Gastroesophageal sphincter (tissue), 3 donors: ENCODE data around the gene DNTTIP2.

Experiments
- CTCF ChIP-seq, 4 experiments: fragments of 200-600 bp in 2 of 4; fragments of 450-650 bp in 2 of 4; sonication (generic) in 1 of 4; IDR thresholded peaks; one replicate each; pipeline ENCODE4 v1.5.1; 2017 to 2019; ENCODE audit warnings: antibody characterized with exemption in 4 of 4, mild to moderate bottlenecking in 2 of 4, moderate library complexity in 2 of 4
- EP300 ChIP-seq: sonication (generic); formaldehyde crosslinking; IDR thresholded peaks from one replicate; pipeline ENCODE4 v1.6.1; 2017; ENCODE audit warnings: antibody characterized with exemption, mild to moderate bottlenecking
- POLR2A ChIP-seq, 2 donors: fragments of 450-650 bp; IDR thresholded peaks; one replicate each; pipeline ENCODE4 v1.6.1; 2017; ENCODE audit warnings: antibody characterized with exemption in 2 of 2, mild to moderate bottlenecking in 2 of 2, moderate library complexity in 1 of 2

GRCh38 chr1:93816970-93817678 lies 61.9 kb downstream of the DNTTIP2 start:
- TF ChIP-seq CTCF (IDR thresholded peaks at IDR 0.05) (no peak), POLR2A (IDR thresholded peaks at IDR 0.05) (no peak), EP300 (no peak)
